CD14-positive monocyte (primary cell): ENCODE data around the gene TSR2. TPM values are rescaled to one million over a fixed set of nuclear protein-coding genes. Genes with fewer than 3 reads are reported as not detected.

Experiments
- DNase-seq, 3 donors: peaks; one replicate each; pipeline ENCODE4 v3.0.0-alpha.2; 2011 to 2022
- H2AFZ ChIP-seq: 2 replicates; pipeline ENCODE4 v1.6.0; 2012; ENCODE audit warnings: mild to moderate bottlenecking, low read depth, low read length, inconsistent platforms; ENCODE audit not compliant: insufficient read depth, poor library complexity, severe bottlenecking
- H3K27ac ChIP-seq, 2 donors: 1 replicate in 1 of 2; 2 replicates in 1 of 2; pipeline ENCODE4 v1.5.1; 2012 to 2013; ENCODE audit warnings: low read length in 2 of 2, control low read depth in 1 of 2, inconsistent platforms in 1 of 2, low read depth in 1 of 2, mild to moderate bottlenecking in 1 of 2
- H3K27me3 ChIP-seq, 2 donors: one replicate each; pipeline versions ENCODE4 v1.6.0 to v1.6.1; 2011 to 2013; ENCODE audit warnings: low read length in 2 of 2; ENCODE audit not compliant: control insufficient read depth in 2 of 2, insufficient read depth in 2 of 2
- H3K36me3 ChIP-seq, 2 donors: replicated peaks in 1 of 2; 1 replicate in 1 of 2; 2 replicates in 1 of 2; pipeline versions ENCODE4 v1.5.1 to v1.6.1; 2012 to 2013; ENCODE audit warnings: low read length in 2 of 2, control low read depth in 1 of 2, inconsistent platforms in 1 of 2, mild to moderate bottlenecking in 1 of 2; ENCODE audit not compliant: insufficient read depth in 2 of 2, control insufficient read depth in 1 of 2
- H3K4me1 ChIP-seq, 2 donors: 1 replicate in 1 of 2; 2 replicates in 1 of 2; pipeline versions ENCODE4 v1.5.1 to v1.6.1; 2012 to 2013; ENCODE audit warnings: low read length in 2 of 2, control low read depth in 1 of 2, inconsistent platforms in 1 of 2, mild to moderate bottlenecking in 1 of 2, moderate library complexity in 1 of 2; ENCODE audit not compliant: insufficient read depth in 2 of 2, control insufficient read depth in 1 of 2
- H3K4me2 ChIP-seq: replicated peaks from 2 replicates; pipeline ENCODE3; 2012; ENCODE audit warnings: low read length, moderate library complexity, mild to moderate bottlenecking; ENCODE audit not compliant: poor library complexity, severe bottlenecking; ENCODE audit errors: extremely low read depth
- H3K4me3 ChIP-seq, 3 experiments: fragments of 200-600 bp in 1 of 3; sonication (generic) in 1 of 3; replicated peaks in 1 of 3; 1 replicate in 2 of 3; 2 replicates in 1 of 3; pipeline ENCODE4 v1.5.1; 2011 to 2013; ENCODE audit warnings: low read length in 3 of 3, mild to moderate bottlenecking in 3 of 3, control low read depth in 2 of 3, low read depth in 2 of 3, inconsistent platforms in 1 of 3, moderate library complexity in 1 of 3
- H3K79me2 ChIP-seq: 2 replicates; pipeline ENCODE4 v1.6.0; 2012; ENCODE audit warnings: mild to moderate bottlenecking, control low read depth, inconsistent platforms, low read length, moderate library complexity; ENCODE audit not compliant: insufficient read depth
- H3K9ac ChIP-seq: 2 replicates; pipeline ENCODE4 v1.6.0; 2017; ENCODE audit warnings: low read length, mild to moderate bottlenecking; ENCODE audit not compliant: insufficient read depth, poor library complexity, severe bottlenecking
- H3K9me3 ChIP-seq, 2 donors: replicated peaks in 1 of 2; 1 replicate in 1 of 2; 2 replicates in 1 of 2; pipeline versions ENCODE4 v1.5.1 to v1.6.1; 2012 to 2013; ENCODE audit warnings: low read length in 2 of 2, control low read depth in 1 of 2; ENCODE audit not compliant: control insufficient read depth in 1 of 2, insufficient read depth in 1 of 2
- H4K20me1 ChIP-seq: 2 replicates; pipeline ENCODE4 v1.6.0; 2012; ENCODE audit warnings: mild to moderate bottlenecking, low read length, control low read depth, moderate library complexity; ENCODE audit not compliant: insufficient read depth
- H3K27ac Mint-ChIP-seq, 7 donors: one replicate each; pipeline ENCODE4 v1.8.0; 2020; ENCODE audit warnings: mild to moderate bottlenecking in 7 of 7, mixed read lengths in 7 of 7, moderate library complexity in 6 of 7, inconsistent platforms in 2 of 7
- H3K27me3 Mint-ChIP-seq, 3 donors: one replicate each; pipeline ENCODE4 v1.8.0; 2021 to 2022; ENCODE audit warnings: low read depth in 3 of 3, mild to moderate bottlenecking in 3 of 3, mixed read lengths in 3 of 3, moderate library complexity in 3 of 3, inconsistent platforms in 1 of 3
- H3K36me3 Mint-ChIP-seq, 2 donors: one replicate each; pipeline ENCODE4 v1.8.0; 2020; ENCODE audit warnings: mixed read lengths in 2 of 2, inconsistent platforms in 1 of 2, mild to moderate bottlenecking in 1 of 2
- H3K4me1 Mint-ChIP-seq: one replicate; pipeline ENCODE4 v1.8.0; 2020; ENCODE audit warnings: mild to moderate bottlenecking, mixed read lengths
- H3K4me3 Mint-ChIP-seq, 2 donors: one replicate each; pipeline ENCODE4 v1.8.0; 2020; ENCODE audit warnings: mild to moderate bottlenecking in 2 of 2, mixed read lengths in 2 of 2, moderate library complexity in 1 of 2
- H3K9me3 Mint-ChIP-seq, 7 donors: one replicate each; pipeline ENCODE4 v1.8.0; 2020 to 2022; ENCODE audit warnings: mixed read lengths in 7 of 7, mild to moderate bottlenecking in 6 of 7, moderate library complexity in 6 of 7, inconsistent platforms in 2 of 7
- CTCF ChIP-seq: fragments of 200-600 bp; IDR thresholded peaks from one replicate; pipeline ENCODE4 v1.8.0; 2022; ENCODE audit warnings: antibody characterized with exemption, mild to moderate bottlenecking
- WGBS: methylation state at CpG from one replicate; pipeline ENCODE4 v1.1.5; 2013; ENCODE audit warnings: missing lambda C conversion rate; ENCODE audit not compliant: insufficient coverage; 5-methylcytosine and 5-hydroxymethylcytosine counted together
- intact Hi-C, 2 donors: fragments of 100-400 bp; cut with micrococcal nuclease; formaldehyde crosslinking; loops; one replicate each; pipeline versions ENCODE4 v1.15.0 to v1.15.1; 2023
- polyA plus RNA-seq, 3 donors: library from polyadenylated mRNA; depleted of rRNA in 1 of 3; unstranded in 2 of 3; stranded (reverse) in 1 of 3; fragments of 300-500 nt in 2 of 3; fragments of >200 nt in 1 of 3; fragmentation: Illumina TruSeq in 2 of 3; gene quantifications; 1 replicate in 2 of 3; 2 replicates in 1 of 3; pipeline ENCODE4 v1.2.3, GENCODE V29; 2012 to 2021

TSR2 gene
- polyA plus RNA-seq, 3 donors, result 11.8 to 18.0 (median 13.0) TPM

DNA sequence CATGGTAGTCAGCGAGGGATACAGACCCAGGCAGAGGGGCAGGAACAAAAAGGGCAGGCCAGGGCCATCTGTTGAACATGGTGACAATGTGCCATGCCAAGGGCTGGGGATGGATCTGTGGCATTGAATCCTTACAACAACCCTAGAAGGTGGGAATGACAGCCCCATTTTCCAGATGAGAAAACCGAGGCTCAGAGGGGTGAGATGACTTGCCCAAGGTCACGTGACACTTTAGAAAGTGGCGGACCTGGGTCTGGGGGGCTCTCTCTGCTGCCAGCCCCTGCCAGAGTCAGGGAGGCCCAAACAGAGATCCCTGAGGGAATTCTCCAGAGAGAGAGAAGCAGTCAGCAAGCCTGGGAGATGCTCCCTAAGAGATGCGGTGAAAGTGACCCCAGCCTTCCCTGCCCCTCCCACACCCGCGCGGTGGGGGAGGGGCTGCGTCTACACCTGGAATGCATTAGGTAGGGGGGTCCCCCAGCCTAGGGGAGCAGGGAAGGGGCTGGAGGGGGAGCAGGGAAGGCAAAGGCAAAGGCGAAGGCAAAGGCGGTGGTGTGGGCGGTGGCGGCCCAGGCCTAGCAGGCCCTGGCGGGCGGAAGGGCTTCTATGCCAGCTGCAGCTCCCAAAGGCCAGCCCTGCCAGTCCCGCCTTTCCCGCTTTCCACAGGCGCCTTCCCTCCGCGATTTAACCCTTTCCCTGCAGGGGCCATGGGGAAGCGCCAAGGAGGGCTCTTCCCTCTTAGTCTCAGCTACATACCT, 42.8 kb downstream of the TSR2 start:
- peaks cover 0 to 15% (median 5%) of the 10 kb centered on the region in 3 donors for H3K27me3 Mint-ChIP-seq
- H3K36me3 Mint-ChIP-seq, result no peaks in the 10 kb centered on the region
- TF ChIP-seq CTCF, result no peak
- no peaks in the 10 kb centered on the region for H4K20me1 ChIP-seq
- no peaks in the 10 kb centered on the region for H3K9me3 ChIP-seq
- no peak overlapping the region for H3K4me2 ChIP-seq
- intact Hi-C loops, result no loop called here
- no peak overlapping the region for H3K4me3 Mint-ChIP-seq
- no peaks in the 10 kb centered on the region for H3K27me3 ChIP-seq
- DNase-seq, result no peak
- no peak overlapping the region for H3K4me3 ChIP-seq
- no peak overlapping the region for H3K27ac ChIP-seq
- 93% methylated on average over 11 of the region's 21 CpGs for WGBS
- H3K9me3 Mint-ChIP-seq, result peaks cover 0 to 2% (median 0%) of the 10 kb centered on the region in 7 donors
- H3K79me2 ChIP-seq, result no peaks in the 10 kb centered on the region
- no peaks in the 10 kb centered on the region for H3K36me3 ChIP-seq
- H3K9ac ChIP-seq, result no peak overlapping the region
- H2AFZ ChIP-seq, result no peak overlapping the region
- no peaks in the 10 kb centered on the region for H3K4me1 ChIP-seq
- no peak overlapping the region for H3K27ac Mint-ChIP-seq
- no peaks in the 10 kb centered on the region for H3K4me1 Mint-ChIP-seq

- Histone ChIP-seq H3K27ac (no peak overlapping the region), H3K79me2 (no peaks in the 10 kb centered on the region), H3K4me1 (no peaks in the 10 kb centered on the region), H2AFZ (no peak overlapping the region), H3K27me3 (no peaks in the 10 kb centered on the region), H3K4me3 (no peak overlapping the region), H3K9me3 (no peaks in the 10 kb centered on the region), H3K4me2 (no peak overlapping the region), H4K20me1 (no peaks in the 10 kb centered on the region), H3K36me3 (no peaks in the 10 kb centered on the region), H3K9ac (no peak overlapping the region)
- Mint-ChIP-seq H3K27ac (no peak overlapping the region), H3K27me3 (peaks cover 1 to 17% (median 5%) of the 10 kb centered on the region in 3 donors), H3K36me3 (no peaks in the 10 kb centered on the region), H3K4me1 (no peaks in the 10 kb centered on the region), H3K4me3 (no peak overlapping the region), H3K9me3 (peaks cover 0 to 3% (median 0%) of the 10 kb centered on the region in 7 donors)
- 100% methylated on average over 2 of the region's 9 CpGs for WGBS
- intact Hi-C loops, result no loop called here
- no peak for DNase-seq
- TF ChIP-seq CTCF, result no peak
Observed at GRCh38 chrX:54483946-54484345, 43.7 kb downstream of the TSR2 start.
